Natural killer cell treated with Interleukin-12 subunit alpha and Interleukin-12 subunit beta and Interleukin-15 and Interleukin-18, amount 100 ng/mL, for 72 hours (primary cell): ENCODE results near the gene HYCC2. TPM values are rescaled to one million over a fixed set of nuclear protein-coding genes. Genes with fewer than 3 reads are reported as not detected.
"Not testable (repeated sequence)": the region's sequence is repeated elsewhere in the genome, so short reads cannot be mapped to it uniquely, and the experiment has no call there.

Experiments used
- ATAC-seq, 2 donors: fragments of 150-1000 bp; cut with Tn5 transposase in 1 of 2; sonication (Bioruptor Pico), chemical (Tn5 transposase) in 1 of 2; 2 replicates each; pipeline ENCODE4 v1.10.0; 2021
- DNase-seq: peaks from one replicate; pipeline ENCODE4 v3.0.0; 2022; ENCODE audit warnings: low spot score
- H3K27ac Mint-ChIP-seq, 2 donors: 1 replicate in 1 of 2; 2 replicates in 1 of 2; pipeline ENCODE4 v1.8.0; 2022; ENCODE audit warnings: mixed read lengths in 2 of 2, mild to moderate bottlenecking in 1 of 2, moderate library complexity in 1 of 2
- H3K27me3 Mint-ChIP-seq, 2 donors: 1 replicate in 1 of 2; 2 replicates in 1 of 2; pipeline ENCODE4 v1.8.0; 2022; ENCODE audit warnings: mixed read lengths in 2 of 2
- H3K36me3 Mint-ChIP-seq: one replicate; pipeline ENCODE4 v1.8.0; 2022; ENCODE audit warnings: mixed read lengths
- H3K4me1 Mint-ChIP-seq, 2 donors: 1 replicate in 1 of 2; 2 replicates in 1 of 2; pipeline ENCODE4 v1.8.0; 2022; ENCODE audit warnings: low read depth in 2 of 2, mixed read lengths in 2 of 2, mild to moderate bottlenecking in 1 of 2
- H3K4me3 Mint-ChIP-seq: one replicate; pipeline ENCODE4 v1.8.0; 2022; ENCODE audit warnings: mixed read lengths
- H3K9me3 Mint-ChIP-seq: 2 replicates; pipeline ENCODE4 v1.8.0; 2022; ENCODE audit warnings: mixed read lengths
- total RNA-seq, 2 donors: library from RNA; stranded (reverse); gene quantifications; one replicate each; pipeline ENCODE4 v1.2.3, GENCODE V29; 2022

The HYCC2 gene
- 10 to 100 TPM; 55.0 to 64.6 TPM for total RNA-seq

DNA sequence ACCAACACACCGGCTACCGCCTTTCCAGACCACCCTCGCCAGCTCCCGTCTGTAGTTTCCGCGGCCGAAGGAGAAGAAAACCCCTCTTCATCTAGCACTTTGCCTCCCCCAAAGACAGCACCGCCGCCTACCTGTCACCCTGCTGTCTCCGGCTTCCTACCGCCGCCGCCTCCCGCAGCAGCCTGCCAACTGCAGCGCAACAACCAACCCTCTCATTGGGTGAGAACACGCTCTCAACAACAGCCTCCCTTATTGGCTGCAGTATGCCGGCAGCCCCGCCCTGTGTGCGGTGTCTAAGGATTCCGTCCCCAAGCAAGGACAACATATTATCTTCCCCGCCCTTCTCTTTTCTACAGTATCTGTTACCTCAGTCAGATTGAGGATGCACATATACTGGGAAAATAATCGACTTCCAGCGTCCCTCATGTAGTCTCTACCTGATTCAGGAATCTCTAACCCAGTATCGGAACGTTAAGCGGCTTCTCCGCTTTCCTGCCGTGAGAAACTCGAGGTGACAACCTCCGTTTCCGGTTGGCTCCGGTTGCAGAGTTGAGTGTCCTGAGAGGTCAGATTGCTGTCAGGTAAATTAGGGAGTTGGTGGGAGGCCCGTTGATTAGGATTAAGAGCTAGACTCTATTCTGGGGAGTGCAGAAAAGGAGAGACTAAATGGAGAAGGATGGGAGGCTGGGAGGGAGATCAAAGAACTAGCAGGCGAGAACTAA is at the start of gene HYCC2, which contains the start of gene NDUFB3:
Gene HYCC2 (minus strand): TSS at position 193 of the 722 bp plus-strand sequence. CDS start 47,662 bp downstream, outside the sequence.
Gene NDUFB3 (plus strand): TSS at position 523 of the 722 bp plus-strand sequence. CDS start 6,882 bp downstream, outside the sequence.
- no peaks in the 10 kb centered on the region for H3K27me3 Mint-ChIP-seq
- DNase-seq: peak; percentile 94
- no peaks in the 10 kb centered on the region for H3K9me3 Mint-ChIP-seq
- H3K27ac Mint-ChIP-seq: peak within 1 kb of the TSS; percentile 87 to 91
- peak within 1 kb of the TSS; percentile 91 for H3K4me3 Mint-ChIP-seq
- peak; percentile 100 for ATAC-seq
- peaks cover 8% of the 10 kb centered on the region for H3K36me3 Mint-ChIP-seq
- peaks cover 36 to 49% of the 10 kb centered on the region in 2 donors for H3K4me1 Mint-ChIP-seq

DNA sequence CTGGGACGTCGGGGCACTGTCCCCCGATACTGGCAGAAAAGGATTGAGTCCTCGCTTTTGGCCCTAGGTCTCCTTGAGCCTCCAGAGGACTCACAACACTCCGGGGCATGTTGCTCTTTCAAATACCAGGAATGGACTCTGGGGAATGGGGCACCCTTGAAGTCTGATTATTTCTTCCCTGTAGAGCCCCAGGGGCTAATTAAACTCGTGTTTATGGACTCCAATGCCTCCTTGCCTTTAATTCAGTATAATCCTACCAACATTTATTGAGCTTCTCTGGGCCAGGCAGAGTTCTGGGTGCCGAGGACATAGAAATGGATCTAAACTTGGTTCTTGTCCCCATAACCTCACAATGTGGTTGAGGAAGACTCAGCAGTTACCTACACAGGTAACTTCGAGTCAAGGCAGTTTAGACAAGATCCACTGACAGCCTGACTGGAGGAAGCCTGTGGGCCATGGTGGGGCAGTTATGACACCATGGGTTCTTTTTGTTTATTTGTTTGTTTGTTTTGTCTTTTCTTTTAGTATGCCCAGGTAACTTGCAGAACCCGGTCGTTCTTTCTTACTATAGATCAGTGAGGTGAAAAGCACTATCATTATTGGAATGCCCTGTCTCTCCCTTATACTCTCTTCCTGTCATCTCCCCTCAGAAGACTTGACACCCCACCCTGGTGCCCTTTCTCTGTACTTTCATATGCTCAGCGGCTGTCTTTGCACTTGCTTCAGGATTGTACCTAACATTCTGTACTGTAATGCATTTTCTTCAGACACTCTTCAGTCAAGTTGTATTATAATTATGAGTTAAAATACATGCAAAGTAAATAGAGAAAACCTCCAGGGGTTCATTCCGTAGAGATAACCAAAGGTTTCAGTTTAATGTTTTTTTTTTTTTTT is 47.7 kb upstream of the HYCC2 start:
- no peak for ATAC-seq
- peak overlapping the region; percentile 100 for H3K27ac Mint-ChIP-seq
- H3K36me3 Mint-ChIP-seq: peaks cover 45% of the 10 kb centered on the region
- no peaks in the 10 kb centered on the region for H3K9me3 Mint-ChIP-seq
- DNase-seq: peak; percentile 64
- no peaks in the 10 kb centered on the region for H3K27me3 Mint-ChIP-seq
- H3K4me1 Mint-ChIP-seq: peaks cover 42 to 70% of the 10 kb centered on the region in 2 donors
- H3K4me3 Mint-ChIP-seq: peak overlapping the region; percentile 94

DNA sequence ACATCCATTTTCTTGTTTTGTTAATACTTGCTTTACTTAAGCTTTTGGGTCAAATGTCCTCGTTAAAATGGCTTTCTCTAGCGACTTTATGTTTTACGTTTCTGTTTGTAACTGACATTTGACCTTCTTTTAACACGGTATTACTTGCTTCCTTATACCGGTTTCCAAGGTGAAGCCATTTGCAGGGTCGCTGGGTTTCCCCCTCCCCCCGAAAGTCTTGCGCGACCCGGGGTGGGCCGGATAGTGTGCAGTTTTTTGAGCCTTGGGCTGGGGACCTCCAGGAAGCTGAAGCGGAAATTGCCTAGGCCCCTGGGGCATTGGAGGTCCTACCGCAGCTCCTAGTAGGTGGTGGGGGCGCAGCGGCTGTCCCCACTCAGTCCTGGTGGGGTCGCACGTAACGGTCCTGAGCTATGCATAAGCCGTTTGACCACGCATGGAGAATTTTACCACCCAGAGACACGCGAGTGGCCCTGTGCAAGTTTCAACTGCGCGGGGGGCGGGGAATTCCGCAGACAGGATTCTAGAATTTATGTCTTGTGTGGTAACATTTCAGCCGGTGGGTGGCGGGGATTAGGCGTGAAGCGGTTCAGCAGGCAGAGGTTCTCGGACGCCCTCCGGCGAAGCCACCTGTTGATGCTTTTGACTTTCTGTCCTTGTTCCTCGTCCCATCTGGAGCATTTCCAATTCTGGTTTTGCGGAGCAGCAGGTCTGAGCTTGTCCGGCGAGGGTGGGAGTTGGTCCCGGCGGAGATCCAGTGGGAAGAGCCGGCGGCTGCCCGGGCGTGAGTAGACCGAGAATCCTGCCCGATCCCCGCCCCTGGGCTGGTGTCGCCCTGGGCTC is 46.9 kb upstream of the HYCC2 start:
- peaks cover 40 to 67% of the 10 kb centered on the region in 2 donors for H3K4me1 Mint-ChIP-seq
- ATAC-seq: peak; percentile 55 to 67
- no peaks in the 10 kb centered on the region for H3K27me3 Mint-ChIP-seq
- peak overlapping the region; percentile 100 for H3K27ac Mint-ChIP-seq
- DNase-seq: peak; percentile 93
- no peaks in the 10 kb centered on the region for H3K9me3 Mint-ChIP-seq
- peak overlapping the region; percentile 94 for H3K4me3 Mint-ChIP-seq
- peaks cover 40% of the 10 kb centered on the region for H3K36me3 Mint-ChIP-seq

DNA sequence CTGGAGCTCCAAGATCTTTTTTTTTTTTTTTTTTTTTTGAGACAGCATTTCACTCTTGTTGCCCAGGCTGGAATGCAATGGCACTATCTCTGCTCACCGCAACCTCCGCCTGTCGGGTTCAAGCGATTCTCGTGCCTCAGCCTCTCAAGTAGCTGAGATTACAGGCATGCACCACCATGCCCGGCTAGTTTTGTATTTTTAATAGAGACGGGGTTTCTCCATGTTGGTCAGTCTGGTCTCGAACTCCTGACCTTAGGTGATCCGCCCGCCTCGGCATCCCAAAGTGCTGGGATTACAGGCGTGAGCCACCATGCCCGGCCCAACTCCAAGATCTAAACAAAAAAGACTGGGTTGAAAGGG is 46.2 kb upstream of the HYCC2 start:
- peaks cover 41 to 63% of the 10 kb centered on the region in 2 donors for H3K4me1 Mint-ChIP-seq
- not testable (repeated sequence) for H3K27me3 Mint-ChIP-seq, H3K9me3 Mint-ChIP-seq
- ATAC-seq (peak in 1 of 2 donors; percentile 2), DNase-seq (peak; percentile 64)
- peak overlapping the region; percentile 100 for H3K27ac Mint-ChIP-seq
- peak overlapping the region; percentile 94 for H3K4me3 Mint-ChIP-seq
- peaks cover 38% of the 10 kb centered on the region for H3K36me3 Mint-ChIP-seq

DNA sequence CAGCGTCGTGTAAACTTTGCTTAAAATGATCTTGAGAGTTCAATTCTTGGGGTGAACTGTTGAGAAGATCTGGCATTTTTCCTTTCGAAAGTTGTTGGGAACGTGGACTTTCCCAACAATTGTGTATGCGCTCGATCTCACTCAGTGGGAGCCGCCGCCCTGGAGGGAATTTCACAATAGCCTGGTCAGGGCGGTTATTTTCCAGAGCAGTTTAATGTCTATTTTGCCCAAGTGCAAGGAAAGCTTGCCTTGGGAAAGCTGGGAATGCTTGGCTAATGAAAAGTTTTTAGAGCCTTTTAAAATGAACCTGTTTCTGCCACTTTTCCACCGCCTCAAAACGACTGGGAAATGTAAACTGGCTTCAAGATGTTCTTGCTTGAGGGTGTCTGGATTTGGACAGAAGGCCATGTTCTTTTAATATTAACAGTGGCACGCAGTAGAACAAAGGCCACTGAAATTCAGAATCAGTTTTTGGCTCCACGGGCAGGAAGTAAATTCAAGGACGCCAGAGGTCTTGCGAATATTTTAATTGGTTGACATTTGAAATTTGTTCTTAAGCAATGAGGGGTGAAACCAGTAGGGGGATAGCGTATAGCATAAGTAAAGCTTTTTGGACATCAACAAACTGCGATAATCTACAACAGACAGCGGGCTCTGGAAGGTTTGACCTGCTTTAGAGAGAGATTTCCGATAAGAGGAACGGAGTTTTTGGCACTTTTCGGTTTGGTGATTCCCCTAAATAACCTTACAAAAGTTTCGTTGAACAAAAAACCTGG is 45.7 kb upstream of the HYCC2 start:
- H3K36me3 Mint-ChIP-seq: peaks cover 33% of the 10 kb centered on the region
- H3K4me1 Mint-ChIP-seq: peaks cover 35 to 57% of the 10 kb centered on the region in 2 donors
- H3K4me3 Mint-ChIP-seq: peak overlapping the region; percentile 94
- ATAC-seq: peak; percentile 45 to 61
- peak overlapping the region; percentile 100 for H3K27ac Mint-ChIP-seq
- H3K27me3 Mint-ChIP-seq: no peaks in the 10 kb centered on the region
- no peaks in the 10 kb centered on the region for H3K9me3 Mint-ChIP-seq
- DNase-seq: peak; percentile 67

DNA sequence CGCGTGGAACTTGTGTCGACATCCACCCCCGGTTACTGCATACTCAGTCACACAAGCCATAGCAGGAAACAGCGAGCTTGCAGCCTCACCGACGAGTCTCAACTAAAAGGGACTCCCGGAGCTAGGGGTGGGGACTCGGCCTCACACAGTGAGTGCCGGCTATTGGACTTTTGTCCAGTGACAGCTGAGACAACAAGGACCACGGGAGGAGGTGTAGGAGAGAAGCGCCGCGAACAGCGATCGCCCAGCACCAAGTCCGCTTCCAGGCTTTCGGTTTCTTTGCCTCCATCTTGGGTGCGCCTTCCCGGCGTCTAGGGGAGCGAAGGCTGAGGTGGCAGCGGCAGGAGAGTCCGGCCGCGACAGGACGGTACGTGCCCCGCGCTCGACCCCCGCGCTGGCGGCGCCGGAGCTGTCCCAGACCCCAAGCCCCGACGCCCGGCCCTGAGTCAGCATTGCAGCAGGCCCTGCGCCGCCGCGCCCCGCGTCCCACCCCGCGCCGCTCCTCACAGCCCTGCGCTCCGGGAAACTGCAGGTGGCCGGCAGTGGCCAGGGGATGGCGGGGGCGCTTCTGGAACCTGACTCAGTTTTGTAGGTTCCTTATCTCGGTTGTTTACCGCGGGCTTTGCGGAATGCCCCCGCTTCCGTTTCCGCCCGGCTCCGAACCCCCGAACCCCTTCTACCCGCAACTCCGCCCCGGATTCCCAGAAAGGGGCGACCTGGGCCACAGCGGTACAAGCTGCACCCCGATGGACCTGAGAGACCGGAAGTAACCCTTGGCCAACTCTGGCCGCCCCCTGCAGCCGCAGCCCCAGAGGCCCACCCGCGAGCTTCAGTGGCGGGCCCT is 44.9 kb upstream of the HYCC2 start, which contains the start of gene CFLAR:
Gene CFLAR (plus strand): TSS at position 50 of the 844 bp plus-strand sequence. CDS start 13,702 bp downstream, outside the sequence.
- peak; percentile 77 to 79 for ATAC-seq
- Mint-ChIP-seq H3K9me3 (no peaks in the 10 kb centered on the region), H3K36me3 (peaks cover 28% of the 10 kb centered on the region), H3K27me3 (no peaks in the 10 kb centered on the region), H3K4me3 (peak within 1 kb of the TSS; percentile 94), H3K4me1 (peaks cover 33 to 51% of the 10 kb centered on the region in 2 donors), H3K27ac (peak within 1 kb of the TSS; percentile 100)
- peak; percentile 97 for DNase-seq

DNA sequence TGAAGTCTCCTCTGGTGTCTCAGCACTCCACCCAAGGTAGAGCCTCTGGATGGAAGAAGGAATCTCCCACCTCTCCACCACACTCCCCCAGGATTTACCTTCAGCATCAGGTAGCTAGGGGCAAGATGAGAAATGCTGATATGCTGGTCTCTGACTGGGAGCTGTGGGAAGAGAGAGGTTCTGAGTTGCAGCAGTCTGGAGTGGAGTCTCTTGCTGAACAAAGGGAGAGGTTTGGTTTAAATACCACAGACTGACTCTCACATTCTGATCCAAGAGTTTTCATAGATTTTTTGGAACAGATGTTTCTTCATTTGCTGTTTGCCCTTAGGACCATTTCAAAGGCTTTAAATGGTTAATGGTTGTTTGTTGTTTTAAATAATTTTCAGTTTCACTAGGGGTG is 43.4 kb upstream of the HYCC2 start:
- H3K27ac Mint-ChIP-seq: peak overlapping the region; percentile 100
- ATAC-seq: no peak
- no peaks in the 10 kb centered on the region for H3K9me3 Mint-ChIP-seq
- peaks cover 14% of the 10 kb centered on the region for H3K36me3 Mint-ChIP-seq
- H3K4me1 Mint-ChIP-seq: peaks cover 26 to 38% of the 10 kb centered on the region in 2 donors
- peak overlapping the region; percentile 94 for H3K4me3 Mint-ChIP-seq
- no peak for DNase-seq
- H3K27me3 Mint-ChIP-seq: no peaks in the 10 kb centered on the region

DNA sequence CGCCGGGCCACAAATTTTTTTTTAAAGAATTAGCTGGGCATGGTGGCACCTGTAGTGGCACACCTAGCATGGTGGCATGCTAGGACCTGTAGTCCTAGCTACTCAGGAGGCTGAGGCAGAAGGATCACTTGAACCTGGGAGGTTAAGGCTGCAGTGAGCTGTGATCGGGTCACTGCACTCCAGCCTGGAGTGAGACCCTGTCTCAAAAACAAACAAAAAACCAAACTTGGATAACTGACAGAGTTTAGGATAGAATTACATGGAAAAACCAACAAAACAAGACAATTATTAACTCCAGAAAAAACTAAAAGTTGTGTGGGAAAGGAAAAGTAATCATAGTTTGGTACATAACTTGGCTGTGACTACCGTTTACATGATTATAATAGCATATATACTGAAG is 42.9 kb upstream of the HYCC2 start:
- Mint-ChIP-seq H3K4me1 (peaks cover 26 to 38% of the 10 kb centered on the region in 2 donors), H3K27me3 (no peaks in the 10 kb centered on the region), H3K36me3 (peaks cover 10% of the 10 kb centered on the region), H3K4me3 (peak overlapping the region; percentile 94), H3K27ac (peak overlapping the region; percentile 100), H3K9me3 (no peaks in the 10 kb centered on the region)
- DNase-seq: no peak
- ATAC-seq: no peak

DNA sequence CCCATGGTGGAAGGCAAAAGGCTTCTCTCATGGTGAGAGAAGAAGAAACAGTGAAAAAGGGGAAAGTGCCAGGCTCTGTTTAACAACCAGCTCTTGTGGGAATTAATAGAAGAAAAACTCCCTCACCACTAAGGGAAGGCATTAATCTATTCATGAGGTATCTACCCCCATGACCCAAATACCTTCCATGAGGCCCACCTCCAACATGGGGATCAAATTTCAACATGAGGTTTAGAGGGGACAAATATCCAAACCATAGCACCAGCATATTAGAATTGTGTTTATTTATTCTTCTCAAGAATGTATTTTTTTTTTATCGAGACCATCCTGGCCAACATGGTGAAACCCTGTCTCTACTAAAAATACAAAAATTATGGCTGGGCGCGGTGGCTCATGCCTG is 39.6 kb upstream of the HYCC2 start:
- peaks cover 6% of the 10 kb centered on the region for H3K36me3 Mint-ChIP-seq
- ATAC-seq (no peak), DNase-seq (no peak)
- H3K4me3 Mint-ChIP-seq: no peak overlapping the region
- no peak overlapping the region for H3K27ac Mint-ChIP-seq
- H3K4me1 Mint-ChIP-seq: peaks cover 21 to 39% of the 10 kb centered on the region in 2 donors
- H3K9me3 Mint-ChIP-seq: no peaks in the 10 kb centered on the region
- H3K27me3 Mint-ChIP-seq: no peaks in the 10 kb centered on the region

DNA sequence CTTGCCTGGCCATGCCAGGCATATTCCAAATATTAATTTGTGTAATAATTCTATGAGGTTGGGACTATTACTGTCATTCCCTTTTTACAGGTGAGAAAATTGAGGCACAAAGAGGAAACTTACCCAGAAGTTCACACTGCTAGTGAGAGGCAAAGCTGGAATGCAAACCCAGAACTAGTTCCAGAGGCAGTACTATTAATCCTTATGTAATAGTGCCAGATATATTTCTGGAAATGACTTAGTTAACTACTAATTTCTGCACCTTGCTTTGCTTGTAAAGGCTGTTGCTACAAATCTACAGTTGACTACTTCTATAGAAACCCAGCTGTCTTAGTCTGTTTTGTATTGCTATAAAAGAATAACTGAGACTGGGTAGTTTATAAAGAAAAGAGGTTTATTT is 39.1 kb upstream of the HYCC2 start:
- Mint-ChIP-seq H3K27me3 (no peaks in the 10 kb centered on the region), H3K36me3 (peaks cover 6% of the 10 kb centered on the region), H3K4me1 (peaks cover 16 to 34% of the 10 kb centered on the region in 2 donors), H3K4me3 (no peak overlapping the region), H3K27ac (no peak overlapping the region), H3K9me3 (no peaks in the 10 kb centered on the region)
- DNase-seq (no peak), ATAC-seq (no peak)

DNA sequence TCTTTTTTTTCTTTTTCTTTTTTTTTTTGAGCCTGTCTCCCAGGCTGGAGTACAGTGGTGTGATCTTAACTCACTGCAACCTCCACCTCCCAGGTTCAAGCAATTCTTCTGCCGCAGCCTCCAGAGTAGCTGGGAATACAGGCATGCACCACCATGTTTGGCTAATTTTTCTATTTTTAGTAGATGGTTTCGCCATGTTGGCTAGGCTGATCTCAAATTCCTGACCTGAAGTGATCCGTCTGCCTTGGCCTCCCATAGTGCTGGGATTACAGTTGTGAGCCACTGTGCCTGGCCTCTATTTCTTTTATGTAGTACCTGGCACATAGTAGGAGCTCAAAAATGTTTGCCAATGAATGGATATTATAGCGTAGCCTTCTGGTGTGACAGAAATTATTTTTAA is 37.7 kb upstream of the HYCC2 start:
- ATAC-seq (no peak), DNase-seq (no peak)
- Mint-ChIP-seq H3K36me3 (no peaks in the 10 kb centered on the region), H3K27ac (no peak overlapping the region), H3K9me3 (no peaks in the 10 kb centered on the region), H3K27me3 (no peaks in the 10 kb centered on the region), H3K4me1 (peaks cover 5 to 20% of the 10 kb centered on the region in 2 donors), H3K4me3 (no peak overlapping the region)

DNA sequence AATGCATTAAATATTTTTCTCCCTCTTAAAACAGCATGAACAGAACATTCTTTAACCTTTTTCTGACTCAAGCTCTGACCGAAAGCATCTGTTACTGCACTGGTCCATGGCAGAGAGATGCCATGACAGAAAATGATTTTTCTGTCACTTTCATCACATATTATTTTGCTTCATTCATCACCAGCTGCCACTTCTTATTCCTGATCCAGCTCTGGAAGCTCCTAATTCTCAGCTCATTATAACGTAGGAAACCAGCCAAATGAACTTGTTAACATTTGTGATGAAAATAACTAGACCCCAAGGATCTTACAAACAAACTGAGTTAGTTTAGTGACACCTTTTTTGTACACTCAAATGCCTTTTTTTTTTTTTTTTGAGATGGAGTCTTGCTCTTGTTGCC is 36.9 kb upstream of the HYCC2 start:
- Mint-ChIP-seq H3K27ac (peak overlapping the region in 1 of 2 donors; percentile 15), H3K36me3 (no peaks in the 10 kb centered on the region), H3K4me3 (no peak overlapping the region), H3K27me3 (no peaks in the 10 kb centered on the region), H3K9me3 (no peaks in the 10 kb centered on the region), H3K4me1 (peaks cover 1 to 15% of the 10 kb centered on the region in 2 donors)
- DNase-seq (no peak), ATAC-seq (no peak)
